HG03575 (cell line): ENCODE results near the gene KIF5C.
"Not testable (repeated sequence)": the region's sequence is repeated elsewhere in the genome, so short reads cannot be mapped to it uniquely, and the experiment has no call there.

ENCODE experiments used
- ATAC-seq: cut with Tn5 transposase; IDR thresholded peaks from one replicate; pipeline ENCODE4 v1.9.1; 2021; ENCODE audit not compliant: unreplicated experiment, insufficient number of reproducible peaks, low FRiP score; ENCODE audit errors: extremely low read depth

Gene KIF5C

DNA sequence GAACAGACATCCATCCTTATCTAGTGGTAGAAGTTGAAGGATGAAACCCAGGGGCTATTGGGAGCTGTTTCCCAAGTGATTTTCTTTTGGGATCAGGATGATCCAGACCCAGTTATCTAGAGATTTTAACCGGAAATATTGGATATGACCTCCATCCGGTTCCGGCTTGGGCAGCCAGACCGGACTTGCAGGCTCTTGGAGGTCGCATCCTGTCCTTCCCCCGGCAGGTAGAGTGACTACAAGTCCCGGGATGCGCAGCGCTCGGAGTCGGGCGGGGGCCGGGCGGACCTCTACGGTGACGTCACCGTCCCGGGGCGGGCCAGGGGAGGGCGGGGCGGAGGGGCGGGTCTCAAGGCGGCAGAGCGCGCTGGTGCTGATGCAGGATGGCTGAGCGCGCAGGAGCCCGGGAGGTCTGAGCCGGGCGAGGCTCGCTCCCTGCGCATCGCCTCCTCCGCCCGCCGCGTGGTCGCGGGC lies at the start of gene KIF5C:
Gene KIF5C (plus strand): TSS at position 360 of the 474 bp plus-strand sequence. CDS start 391 bp downstream, outside the sequence.
- peak; percentile 67 for ATAC-seq

DNA sequence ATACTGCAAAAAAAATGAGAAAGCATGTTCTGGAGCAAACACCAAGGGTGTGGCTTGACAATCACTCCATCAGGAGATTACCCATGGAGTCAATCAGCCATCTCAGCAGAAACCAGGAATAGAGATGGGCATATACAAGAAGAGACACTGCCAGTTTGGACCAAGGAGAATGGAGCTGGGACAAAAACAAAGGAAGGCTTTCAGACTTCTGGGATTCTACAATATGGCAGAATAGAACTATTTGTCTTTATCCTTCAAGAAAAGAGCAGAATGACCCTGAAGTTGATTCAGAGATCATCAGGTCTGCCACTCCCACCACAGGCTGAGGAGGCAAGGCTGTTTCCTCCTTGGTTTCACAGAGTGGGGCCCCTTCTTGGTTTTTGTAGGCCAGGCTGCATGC lies 48.2 kb upstream of the KIF5C start:
- no peak for ATAC-seq

DNA sequence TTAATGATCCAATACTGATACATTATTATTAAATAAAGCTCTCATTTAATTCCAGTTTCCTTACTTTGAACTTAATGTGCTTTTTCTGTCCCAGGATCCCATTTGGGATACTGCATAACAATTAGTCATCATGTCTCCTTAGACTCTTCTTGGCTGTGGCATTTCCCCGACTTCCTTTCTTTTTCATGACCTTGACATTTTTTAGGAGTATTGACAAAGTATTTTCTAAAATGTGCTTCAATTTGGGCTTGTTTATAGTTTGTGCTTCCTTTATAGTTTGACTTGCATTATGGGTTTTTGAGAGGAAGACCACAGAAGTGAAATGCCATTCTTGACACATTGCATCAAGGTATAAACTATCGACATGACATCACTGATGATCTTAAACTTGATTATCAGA lies 46.1 kb upstream of the KIF5C start:
- ATAC-seq: no peak

DNA sequence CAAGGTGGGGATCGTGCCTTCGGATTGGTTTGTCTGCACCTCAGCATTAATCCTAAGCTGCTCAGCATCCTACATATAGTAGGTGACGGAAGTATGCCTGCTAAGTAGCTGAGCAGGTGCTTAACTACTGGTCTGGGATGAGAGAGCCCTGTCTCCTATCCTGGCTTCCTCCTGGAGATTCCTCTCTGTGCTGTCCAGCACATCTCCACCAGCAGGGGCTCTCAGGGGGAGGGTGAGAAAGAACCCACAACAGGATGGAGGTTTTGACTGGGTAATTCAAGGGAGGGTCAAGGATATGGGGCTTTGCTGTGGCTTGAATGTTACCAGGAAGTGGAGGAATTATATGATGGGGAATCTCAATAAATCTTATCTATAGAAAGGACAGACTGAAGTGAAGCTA lies 45.4 kb upstream of the KIF5C start:
- ATAC-seq: no peak

DNA sequence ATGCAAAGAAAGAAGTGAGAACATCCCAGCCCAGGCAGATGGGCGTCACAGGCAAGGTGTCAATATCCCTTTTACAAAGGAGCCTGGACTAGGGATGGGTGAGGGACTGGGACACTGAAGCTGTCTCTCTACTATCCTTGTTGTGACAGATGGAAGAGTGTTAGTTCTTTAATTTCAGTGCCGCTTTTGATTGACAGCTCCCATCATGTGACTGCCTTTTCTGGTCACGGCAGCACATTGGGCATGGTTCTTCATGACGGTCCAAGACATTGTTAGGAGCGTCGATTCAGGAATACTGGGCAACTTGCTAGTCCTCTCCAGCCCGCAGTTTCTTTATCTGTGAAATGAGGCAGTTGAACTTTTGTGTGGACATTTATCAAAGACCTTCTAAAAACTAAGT lies 42.4 kb upstream of the KIF5C start:
- ATAC-seq: no peak

DNA sequence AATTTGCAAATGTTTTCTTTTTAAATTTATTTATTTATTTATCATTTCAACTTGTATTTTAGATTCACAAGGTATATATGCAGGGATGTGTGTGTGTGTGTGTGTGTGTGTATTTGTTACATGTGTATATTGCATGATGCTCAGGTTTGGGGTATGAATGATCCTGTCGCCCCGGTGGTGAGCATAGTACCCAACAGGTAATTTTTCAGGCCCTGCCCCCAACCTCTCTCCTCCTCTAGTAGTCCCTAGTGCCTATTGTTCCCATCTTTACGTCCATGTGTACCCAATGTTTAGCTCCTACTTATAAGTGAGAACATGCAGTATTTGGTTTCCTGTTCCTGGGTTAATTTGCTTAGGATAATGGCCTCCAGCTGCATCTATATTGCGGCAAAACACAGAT lies 33.0 kb upstream of the KIF5C start:
- no peak for ATAC-seq

DNA sequence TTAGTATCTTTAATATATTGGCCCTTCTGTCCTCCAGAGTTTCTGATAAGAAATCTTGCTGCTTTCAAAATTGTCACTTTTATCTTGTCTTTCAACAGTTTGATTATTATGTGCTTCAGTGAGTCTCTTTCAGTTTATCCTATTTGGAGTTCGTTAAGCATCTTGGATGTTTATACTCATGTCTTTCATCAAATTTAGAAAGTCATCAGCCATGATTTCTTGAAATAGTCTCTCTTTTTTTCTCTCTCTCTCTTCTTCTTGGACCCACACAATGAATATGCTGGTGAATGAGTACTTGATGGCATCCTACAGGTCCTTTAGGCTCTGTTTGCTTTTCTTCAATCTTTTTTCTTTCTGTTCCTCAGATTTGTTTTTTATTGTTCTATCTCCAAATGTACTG lies 26.9 kb upstream of the KIF5C start:
- no peak for ATAC-seq

DNA sequence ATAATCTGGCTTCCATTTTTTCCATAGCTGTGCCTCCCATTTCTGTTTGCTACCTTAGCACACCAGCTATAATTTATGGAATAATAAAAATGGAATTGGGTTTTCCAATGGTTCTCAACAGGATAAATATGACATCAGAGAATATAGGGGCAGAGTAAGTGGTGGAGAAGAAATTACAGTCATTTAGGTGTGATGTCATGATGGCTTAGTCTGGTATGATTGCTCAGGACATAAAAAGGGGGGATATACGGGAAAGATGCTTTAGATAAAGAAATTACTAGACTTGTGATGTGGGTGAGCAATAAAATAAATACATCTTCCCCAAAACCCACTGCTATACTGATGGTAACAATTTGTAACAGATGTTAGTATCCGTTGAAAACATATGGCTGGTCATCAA lies 21.6 kb upstream of the KIF5C start:
- no peak for ATAC-seq

DNA sequence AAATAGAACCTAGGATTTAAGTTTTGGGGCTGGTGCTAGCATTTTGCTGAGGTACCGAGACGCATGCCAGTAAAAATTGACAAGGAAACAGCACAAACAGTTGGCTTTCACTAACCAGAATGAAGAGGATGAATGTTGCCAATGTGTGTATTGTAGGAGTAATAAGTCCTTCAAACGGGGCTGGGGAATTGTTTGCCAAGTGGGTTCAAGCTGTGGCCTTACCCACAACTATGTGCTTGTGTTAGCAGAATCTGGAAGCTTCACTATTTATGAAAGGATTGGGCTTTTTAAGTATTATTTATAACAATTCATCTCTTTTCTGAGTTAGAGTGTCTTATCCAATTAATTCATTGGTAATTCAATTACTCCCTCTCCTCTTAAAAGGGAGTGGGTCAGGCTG lies 15.0 kb upstream of the KIF5C start:
- no peak for ATAC-seq

DNA sequence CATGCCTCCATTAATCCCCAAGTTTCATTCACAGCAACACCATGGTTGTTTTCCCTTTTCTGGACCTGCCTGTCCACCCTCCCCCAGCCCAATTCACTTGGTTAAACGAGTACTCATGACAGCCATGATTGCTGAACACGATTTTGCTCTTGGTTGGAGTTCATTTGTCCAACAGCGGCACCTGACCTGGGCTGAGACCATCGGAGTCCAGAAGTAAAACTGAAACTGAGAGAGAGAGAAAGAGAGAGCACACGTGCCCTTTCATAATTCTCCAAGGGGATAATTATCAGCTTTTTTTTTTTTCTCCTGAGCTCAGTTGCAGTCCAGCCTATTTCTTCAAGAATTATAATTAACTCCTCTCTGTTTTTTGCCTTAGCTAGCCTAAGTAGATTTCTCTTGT lies 13.7 kb upstream of the KIF5C start:
- ATAC-seq: no peak

DNA sequence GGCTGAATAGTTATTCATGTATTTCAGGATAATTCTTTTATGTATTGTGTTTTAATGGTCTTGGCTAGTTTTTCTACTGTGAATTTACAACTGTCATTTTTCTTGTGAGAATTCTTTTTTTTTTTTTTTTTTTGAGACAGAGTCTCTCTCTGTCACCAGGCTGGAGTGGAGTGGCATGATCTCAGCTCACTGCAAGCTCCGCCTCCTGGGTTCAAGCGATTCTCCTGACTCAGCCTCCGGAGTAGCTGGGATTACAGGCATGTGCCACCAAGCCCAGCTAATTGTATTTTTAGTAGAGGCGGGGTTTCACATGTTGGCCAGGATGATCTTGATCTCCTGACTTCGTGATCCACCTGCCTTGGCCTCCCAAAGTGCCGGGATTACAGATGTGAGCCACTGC lies 12.5 kb upstream of the KIF5C start:
- ATAC-seq: not testable (repeated sequence)

DNA sequence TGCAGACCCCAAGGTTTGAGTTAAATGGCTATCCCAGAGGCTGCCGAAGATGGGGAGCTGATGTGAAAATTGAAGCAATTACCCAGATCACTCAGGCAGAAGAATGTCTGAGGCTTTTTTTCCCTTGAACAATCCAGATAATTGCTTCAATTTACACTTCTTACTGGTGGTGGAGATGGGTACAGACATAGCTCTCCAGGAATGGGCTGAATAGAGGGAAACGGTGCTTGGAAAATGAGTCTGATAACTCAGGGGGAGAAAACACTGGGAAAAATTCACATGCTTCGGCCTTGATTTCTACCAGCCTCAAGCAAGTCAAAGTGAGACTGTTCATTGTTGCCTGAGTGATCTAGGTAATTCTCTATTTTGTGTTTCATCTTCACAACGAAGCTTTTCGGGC lies 9.5 kb upstream of the KIF5C start:
- no peak for ATAC-seq

DNA sequence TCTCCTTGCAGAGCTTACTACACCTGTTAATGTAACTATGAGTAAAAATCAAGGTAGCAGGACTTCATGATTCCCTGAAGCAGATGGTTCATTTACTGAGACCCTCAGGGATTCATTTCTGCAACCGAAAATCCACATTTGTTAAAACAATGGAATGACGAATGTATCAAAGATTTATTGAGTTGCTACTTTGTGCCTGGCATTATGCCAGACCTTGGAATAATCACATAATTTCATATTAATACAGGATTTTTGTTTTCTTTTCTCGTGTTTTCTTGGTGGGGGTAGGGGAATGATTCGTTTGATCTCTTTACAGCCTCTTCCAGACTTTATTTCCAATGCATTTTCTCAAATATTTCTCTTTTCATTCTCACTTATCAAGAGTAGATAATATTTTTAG lies 8.9 kb upstream of the KIF5C start:
- ATAC-seq: no peak

DNA sequence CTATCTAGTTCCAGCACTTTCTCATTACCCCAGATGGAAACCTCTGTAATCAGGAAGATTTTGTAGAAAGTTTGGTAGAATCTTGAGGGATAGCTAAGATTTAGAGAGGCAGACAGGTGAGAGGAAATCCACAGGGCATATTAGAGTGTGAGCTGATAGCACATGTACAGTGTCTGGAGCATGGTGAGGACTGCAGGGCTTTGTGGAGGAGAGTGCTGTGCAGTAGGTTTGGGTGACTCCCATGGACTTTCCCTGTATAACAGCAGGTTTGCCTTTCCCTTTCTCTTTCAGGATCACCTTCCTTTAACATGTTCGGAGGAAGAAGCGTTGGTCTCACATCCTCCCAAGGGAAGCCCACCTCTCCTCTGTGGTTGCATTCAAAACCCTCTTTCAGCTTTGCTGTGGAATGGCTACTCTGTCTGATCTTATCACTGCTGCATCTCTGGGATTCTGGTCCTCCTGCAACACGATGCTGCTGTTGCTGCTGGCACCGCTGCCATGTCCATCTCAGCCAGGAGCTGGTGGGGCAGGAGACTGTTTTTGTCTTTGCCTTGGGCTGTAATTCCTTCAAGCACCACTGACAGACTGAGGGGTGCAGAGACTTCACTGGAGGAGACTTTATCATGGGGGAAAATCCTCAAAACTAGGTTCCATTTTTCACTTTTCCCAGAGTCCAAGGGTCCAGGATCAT lies 7.8 kb upstream of the KIF5C start:
- no peak for ATAC-seq

DNA sequence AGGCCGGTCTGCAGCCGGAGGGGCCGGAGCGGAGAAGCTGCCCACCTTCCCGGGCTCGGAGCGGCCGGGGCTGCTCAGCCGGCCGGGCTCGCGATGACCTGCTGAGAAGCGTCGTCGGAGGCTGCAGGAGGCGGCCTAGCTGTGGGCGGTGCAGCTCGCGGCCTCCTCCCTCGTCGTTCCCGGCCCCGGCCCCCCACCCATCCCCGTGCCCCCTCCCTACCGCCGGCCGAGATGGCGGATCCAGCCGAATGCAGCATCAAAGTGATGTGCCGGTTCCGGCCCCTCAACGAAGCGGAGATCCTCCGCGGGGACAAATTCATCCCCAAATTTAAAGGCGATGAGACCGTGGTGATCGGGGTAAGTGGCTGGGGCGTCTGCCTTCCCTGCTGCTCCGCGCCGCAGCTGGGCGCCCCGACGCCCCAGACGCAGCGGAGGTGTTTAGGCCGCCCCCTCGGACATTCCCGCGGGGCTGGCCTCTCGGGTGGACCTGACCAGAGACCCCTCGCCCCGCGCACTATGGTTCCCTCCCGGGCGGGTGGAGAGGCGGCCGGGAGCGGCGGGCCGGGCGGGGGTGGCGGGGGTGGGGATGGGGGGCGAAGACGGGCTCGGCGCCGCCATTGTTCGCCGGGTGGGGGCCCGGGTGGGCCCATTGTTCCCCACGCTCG lies 492 bp downstream of the KIF5C start:
- no peak for ATAC-seq

DNA sequence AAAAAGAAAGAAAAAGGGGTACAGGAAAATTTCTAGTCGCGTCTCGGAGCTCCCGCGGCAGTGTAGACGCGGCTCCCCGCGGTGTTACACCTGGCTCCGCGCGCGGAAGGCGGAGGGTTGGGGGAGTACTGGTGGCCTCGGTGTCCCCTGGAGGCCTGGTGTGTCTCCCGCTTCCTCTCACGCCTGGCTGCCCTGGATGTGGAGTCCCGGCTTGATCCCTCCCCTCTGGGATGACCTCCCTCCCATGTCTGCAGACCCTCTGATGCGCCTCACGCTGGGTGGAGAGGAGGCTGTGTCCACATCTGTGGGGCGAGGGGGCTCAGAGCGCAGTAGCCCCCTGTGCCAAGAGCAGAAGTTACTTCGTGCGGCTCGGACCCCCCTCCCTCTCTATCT lies 1.2 kb downstream of the KIF5C start:
- no peak for ATAC-seq

DNA sequence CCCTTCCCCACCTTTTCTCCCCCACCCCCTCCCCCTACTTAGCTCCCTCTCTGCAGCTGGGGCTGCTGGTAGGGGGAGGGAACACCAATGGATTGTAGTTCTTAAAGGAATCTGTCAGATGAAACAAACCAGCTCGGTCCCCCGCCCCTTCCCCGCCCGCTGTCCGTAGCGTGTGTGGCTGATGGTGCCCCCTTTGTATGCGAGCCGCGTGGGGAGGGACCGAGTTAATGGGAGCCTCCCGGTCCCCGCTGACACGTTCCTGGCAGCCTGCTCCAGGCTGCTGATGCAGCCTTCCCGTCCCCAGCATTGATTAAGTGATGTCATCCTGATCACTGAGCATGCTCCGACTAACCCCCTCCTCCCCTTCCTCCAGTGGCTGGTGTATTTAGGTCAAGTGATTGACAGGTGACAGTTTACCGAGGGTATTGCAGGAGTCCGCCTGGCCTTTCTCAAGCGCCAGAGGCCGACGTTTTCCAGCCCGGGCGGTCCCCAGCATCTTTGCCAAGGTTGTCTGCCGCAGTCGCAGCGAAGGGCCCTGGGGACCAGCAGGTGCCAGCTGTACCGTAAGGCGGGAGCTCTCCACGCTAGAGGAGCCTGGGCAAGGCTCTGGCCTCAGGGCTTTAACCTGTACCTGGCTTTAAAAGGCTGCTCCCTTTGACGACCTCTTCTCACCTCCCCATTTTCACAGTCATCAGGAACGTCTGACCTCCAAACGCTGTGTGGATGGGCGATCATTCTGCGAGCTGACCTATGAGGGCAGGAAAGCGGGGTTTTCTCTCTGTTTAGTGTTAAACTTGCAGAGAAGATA lies 1.8 kb downstream of the KIF5C start:
- ATAC-seq: no peak

DNA sequence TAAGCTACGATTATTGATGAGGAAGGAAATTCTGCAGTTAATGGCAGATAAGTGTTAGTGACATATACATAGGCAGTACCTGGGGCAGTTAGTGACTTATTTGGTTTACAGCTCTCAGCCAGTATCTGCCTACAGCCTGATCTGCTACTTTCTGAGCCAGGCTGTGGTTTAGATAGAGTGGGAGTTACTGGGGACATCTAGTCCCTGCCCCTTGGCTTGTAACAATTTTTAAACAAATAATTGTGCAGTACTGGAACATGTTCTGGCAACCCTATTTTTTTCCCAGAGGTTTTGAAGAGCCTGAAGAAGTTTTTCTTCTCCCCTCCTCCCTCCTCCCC lies 2.3 kb downstream of the KIF5C start:
- no peak for ATAC-seq

DNA sequence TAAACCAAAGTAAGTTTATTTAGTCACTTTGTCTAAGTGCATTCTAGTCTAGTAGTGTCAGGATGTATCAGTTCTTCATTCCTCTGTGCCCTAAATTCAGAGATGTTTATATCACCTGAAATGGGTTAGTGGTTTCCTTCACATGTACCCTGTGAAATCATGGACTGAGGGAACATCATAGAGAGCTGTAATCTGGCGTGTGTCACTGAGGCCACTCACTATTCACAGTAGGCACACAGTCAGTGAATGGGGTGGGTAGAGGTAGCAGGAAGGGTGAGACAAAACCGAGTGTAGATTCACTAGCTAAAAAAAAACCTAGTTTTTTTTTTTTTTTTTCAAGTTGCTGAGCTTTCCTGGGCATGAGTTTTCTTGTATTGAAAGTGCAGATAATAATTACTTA lies 5.6 kb downstream of the KIF5C start:
- ATAC-seq: no peak

DNA sequence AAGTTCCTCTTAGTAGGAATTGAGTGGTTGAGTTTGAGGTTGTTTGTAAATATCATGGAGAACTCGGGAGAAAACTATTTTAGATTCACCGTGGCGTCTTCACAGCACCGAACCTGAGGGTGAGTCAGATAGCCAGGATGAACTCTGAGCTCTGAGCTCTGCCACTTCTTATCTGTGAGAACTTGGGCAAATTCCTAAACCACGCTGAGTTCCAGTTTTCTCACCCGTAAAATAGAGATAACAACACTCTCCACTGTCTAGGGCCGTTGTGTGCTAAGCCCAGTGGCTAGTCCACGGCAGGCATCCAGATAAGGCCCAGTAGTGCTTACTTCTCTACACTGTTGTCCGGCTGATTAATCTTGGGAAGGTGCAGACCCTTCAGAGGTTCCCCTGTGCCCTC lies 7.0 kb downstream of the KIF5C start:
- no peak for ATAC-seq
